ENCODE results near the gene FREM3.
"Not testable (repeated sequence)": the region's sequence is repeated elsewhere in the genome, so short reads cannot be mapped to it uniquely, and the experiment has no call there.

Gene FREM3

GRCh38 chr4:143700416-143701352 is at the start of gene FREM3:
TSS of gene FREM3 (minus strand) at chr4:143700675. CDS start at chr4:143700675, 0 bp downstream.
- no peak for DNase-seq

- no peak for DNase-seq
Observed at GRCh38 chr4:143745874-143746273, 45.4 kb upstream of the FREM3 start.

- no peak for DNase-seq
Observed at GRCh38 chr4:143743591-143743990, 43.1 kb upstream of the FREM3 start.

GRCh38 chr4:143742834-143743233 is 42.4 kb upstream of the FREM3 start:
- DNase-seq: no peak

- DNase-seq: no peak
Observed at GRCh38 chr4:143736861-143737260, 36.4 kb upstream of the FREM3 start.

- DNase-seq: not testable (repeated sequence)
Observed at GRCh38 chr4:143736061-143736460, 35.6 kb upstream of the FREM3 start.

- DNase-seq: no peak
Observed at GRCh38 chr4:143728166-143728565, 27.7 kb upstream of the FREM3 start.

- DNase-seq: no peak
Observed at GRCh38 chr4:143726714-143727113, 26.2 kb upstream of the FREM3 start.

- no peak for DNase-seq
Observed at GRCh38 chr4:143721317-143721716, 20.8 kb upstream of the FREM3 start.

- not testable (repeated sequence) for DNase-seq
Observed at GRCh38 chr4:143718748-143719147, 18.3 kb upstream of the FREM3 start.

GRCh38 chr4:143713955-143714625 is 13.6 kb upstream of the FREM3 start:
- no peak for DNase-seq

GRCh38 chr4:143713553-143713952 is 13.1 kb upstream of the FREM3 start:
- no peak for DNase-seq

- no peak for DNase-seq
Observed at GRCh38 chr4:143712155-143712550, 11.7 kb upstream of the FREM3 start.

GRCh38 chr4:143711543-143712154 is 11.2 kb upstream of the FREM3 start:
- no peak for DNase-seq

- no peak for DNase-seq
Observed at GRCh38 chr4:143701365-143701764, 890 bp upstream of the FREM3 start.

GRCh38 chr4:143700046-143700415 is 444 bp downstream of the FREM3 start:
- DNase-seq: no peak

- no peak for DNase-seq
Observed at GRCh38 chr4:143699331-143700045, 987 bp downstream of the FREM3 start.

GRCh38 chr4:143693856-143694255 is 6.6 kb downstream of the FREM3 start:
- no peak for DNase-seq

- no peak for DNase-seq
Observed at GRCh38 chr4:143692241-143692640, 8.2 kb downstream of the FREM3 start.

GRCh38 chr4:143679434-143679833 is 21.0 kb downstream of the FREM3 start:
- no peak for DNase-seq

GRCh38 chr4:143673629-143674028 is 26.8 kb downstream of the FREM3 start:
- DNase-seq: not testable (repeated sequence)

- DNase-seq: no peak
Observed at GRCh38 chr4:143668930-143669552, 31.4 kb downstream of the FREM3 start.

GRCh38 chr4:143667461-143667860 is 33.0 kb downstream of the FREM3 start:
- DNase-seq: no peak
